ENCODE data around the gene STX16.
"Not testable (repeated sequence)": the region's sequence is repeated elsewhere in the genome, so short reads cannot be mapped to it uniquely, and the experiment has no call there.

The STX16 gene

DNA sequence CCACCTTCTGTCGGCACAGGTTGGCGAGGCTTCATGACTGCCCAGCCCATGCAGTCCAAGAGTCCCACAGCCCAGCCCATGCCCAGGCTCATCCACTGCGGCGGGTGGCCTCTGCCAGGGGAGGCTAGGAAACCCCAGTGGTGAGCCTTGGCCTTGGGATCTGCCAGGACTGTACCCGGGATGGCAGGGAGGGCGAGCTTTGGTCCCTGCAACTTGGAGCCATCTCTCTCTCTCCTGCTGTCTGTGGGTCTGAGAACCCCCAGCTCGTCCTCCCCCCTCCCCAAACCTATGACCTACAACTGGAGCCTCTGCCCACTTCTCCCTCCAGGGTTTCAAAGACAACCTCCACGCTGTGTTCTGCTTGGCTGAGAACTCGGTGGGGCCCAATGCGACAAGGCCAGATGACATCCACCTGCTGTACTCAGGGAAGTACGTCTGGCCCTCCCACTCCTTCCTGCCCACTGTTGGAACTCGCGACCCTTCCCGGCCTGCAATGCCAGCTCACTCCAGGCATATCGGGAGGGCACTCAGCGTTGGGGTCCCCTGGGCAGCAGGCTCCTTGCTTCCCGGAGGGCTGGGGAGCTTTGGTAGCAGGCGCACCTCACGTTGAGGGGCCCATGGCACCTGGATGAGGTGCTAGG lies 61.2 kb downstream of the STX16 start:
- DNase-seq, result no peak

DNA sequence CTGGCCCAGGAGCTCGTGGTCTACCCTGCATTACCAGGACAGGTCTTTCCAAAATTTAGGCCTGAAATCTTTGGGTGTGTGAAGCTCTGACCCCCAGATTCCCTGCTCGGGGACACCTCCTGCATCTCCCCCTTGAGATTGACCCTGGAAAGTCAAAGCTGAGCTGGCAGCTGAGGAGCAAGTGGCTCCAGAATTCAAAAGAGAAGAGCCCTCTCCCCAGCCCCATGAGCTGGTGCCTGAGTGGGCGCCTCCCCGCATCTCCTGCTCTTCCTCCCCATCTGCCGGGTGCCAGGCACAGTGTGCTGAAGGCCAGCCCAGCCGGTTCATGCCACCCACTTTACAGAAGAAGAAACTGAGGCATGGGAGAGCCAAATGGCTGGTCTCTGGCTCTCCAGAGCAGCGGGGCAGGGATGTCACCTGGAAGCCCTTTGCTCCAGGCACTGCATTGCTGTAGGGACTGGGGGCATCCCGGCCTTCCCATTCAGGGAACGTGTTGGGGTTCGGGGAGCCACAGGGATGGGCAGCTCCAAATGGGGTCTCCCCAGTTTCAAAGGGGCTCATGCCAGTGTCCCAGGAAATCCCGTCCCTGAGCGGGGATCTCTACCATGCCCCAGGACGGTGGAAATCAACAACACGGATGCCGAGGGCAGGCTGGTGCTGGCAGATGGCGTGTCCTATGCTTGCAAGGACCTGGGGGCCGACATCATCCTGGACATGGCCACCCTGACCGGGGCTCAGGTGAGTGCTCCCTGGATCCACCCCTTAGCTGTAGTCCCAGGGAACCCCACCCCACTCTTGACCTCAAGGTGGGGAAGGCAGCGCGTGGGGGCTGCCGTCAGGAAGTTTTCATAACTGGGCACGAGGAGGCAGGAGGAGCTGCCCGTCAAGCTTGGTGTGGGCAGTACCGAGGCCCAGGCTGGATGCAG lies 62.0 kb downstream of the STX16 start:
- DNase-seq, result no peak

DNA sequence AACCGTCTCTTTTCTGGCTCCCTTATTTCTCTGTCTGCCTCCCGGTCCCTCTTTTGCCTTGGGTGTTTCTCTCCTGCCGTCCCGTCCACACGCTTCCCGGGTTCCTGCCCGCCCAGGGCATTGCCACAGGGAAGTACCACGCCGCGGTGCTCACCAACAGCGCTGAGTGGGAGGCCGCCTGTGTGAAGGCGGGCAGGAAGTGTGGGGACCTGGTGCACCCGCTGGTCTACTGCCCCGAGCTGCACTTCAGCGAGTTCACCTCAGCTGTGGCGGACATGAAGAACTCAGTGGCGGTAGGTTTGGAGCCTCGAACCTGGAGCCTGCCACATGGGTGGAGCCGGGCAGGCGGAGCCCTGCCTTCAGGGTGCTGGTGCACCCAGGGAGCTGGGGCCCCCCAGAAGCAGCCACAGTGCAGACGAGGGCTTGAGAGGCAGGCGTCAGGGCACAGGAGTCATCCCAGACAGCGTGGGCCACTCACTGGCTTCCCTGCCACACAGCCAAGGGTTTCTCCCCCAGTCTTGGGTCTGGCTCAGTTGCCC lies 62.8 kb downstream of the STX16 start:
- DNase-seq, result no peak

DNA sequence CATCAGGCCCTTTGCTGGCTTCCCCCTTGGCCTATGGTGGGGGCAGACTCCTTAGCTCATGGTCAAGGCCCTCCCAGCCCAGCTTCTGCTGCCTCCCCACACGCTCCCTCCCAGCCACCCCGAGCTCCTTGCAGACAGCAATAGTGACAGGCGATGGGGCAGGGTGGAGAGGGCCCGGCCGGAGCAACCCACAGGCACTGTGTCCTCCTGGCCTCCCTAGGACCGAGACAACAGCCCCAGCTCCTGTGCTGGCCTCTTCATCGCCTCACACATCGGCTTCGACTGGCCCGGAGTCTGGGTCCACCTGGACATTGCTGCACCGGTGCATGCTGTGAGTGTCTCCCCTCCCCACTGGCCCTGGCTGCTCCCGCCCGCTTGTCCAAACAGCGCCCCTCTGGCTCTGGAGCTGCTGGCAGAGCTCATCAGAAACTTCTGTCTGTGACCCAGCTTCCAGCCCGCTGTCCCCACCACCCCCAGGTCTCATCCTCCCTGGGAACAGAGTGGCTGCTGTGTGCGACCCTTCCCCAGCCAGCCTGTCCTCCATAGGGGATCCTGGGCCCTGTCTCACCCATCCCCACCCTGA lies 63.3 kb downstream of the STX16 start:
- no peak for DNase-seq

DNA sequence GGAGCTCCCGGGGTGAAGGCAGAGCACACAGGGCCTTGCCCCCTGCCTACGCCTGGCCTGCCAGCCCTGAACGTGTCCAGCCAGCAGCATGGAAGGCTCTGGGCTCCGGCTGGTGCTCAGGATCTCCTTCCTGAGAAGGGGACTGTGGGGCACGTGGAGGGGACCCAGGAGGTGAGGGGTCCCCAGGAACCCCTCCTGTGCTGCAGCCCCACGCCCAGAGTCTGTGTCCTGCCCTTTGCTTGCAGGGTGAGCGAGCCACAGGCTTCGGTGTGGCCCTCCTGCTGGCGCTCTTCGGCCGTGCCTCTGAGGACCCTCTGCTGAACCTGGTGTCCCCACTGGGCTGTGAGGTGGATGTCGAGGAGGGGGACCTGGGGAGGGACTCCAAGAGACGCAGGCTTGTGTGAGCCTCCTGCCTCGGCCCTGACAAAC lies 63.9 kb downstream of the STX16 start:
- no peak for DNase-seq

DNA sequence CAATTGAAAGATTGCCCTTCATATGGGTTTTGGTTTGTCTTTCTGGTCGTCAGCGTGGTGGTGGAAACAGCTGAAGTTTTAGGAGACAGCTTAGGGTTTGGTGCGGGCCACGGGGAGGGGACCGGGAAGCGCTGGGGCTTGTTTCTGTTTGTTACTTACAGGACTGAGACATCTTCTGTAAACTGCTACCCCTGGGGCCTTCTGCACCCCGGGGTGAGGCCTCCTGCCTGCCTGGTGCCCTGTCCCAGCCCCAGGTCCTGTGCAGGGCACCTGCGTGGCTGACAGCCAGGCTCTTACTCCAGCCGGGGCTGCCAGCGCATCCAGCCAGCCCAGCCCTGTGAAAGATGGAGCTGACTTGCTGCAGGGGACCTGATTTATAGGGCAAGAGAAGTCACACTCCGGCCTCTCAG lies 64.3 kb downstream of the STX16 start:
- no peak for DNase-seq

DNA sequence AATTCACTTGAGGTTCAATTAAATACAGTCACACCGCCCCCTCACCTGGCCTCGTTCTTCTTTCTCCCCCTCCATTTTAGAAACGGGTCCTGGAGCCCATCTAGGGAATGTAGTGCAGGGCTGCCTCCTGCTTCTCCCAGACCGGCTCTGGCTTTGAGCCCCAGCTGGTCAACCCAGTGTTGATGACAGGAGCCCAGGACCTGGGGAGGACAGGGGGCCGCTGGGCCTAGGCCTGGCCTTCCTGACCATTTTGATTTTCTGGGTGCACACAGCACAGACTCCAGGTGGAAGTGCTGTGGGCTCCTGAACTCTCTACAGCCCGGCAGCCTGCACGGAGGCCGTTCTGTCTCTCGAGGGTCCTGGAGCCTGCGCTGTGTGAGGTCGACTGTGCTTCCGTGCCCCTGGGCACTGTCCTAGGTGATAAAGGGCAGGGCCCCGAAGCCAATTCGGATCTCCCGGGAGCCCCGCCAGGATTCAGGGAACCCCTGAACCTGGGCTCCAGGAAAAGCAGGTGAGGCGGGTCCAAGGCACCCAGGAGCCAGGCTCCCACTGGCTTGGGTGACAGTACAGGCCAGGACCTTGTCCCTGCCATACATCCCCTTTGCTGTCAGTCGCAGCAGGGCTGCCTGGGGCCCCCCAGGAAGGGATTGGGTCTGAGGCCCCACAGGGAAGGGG lies 64.9 kb downstream of the STX16 start:
- DNase-seq, result no peak

DNA sequence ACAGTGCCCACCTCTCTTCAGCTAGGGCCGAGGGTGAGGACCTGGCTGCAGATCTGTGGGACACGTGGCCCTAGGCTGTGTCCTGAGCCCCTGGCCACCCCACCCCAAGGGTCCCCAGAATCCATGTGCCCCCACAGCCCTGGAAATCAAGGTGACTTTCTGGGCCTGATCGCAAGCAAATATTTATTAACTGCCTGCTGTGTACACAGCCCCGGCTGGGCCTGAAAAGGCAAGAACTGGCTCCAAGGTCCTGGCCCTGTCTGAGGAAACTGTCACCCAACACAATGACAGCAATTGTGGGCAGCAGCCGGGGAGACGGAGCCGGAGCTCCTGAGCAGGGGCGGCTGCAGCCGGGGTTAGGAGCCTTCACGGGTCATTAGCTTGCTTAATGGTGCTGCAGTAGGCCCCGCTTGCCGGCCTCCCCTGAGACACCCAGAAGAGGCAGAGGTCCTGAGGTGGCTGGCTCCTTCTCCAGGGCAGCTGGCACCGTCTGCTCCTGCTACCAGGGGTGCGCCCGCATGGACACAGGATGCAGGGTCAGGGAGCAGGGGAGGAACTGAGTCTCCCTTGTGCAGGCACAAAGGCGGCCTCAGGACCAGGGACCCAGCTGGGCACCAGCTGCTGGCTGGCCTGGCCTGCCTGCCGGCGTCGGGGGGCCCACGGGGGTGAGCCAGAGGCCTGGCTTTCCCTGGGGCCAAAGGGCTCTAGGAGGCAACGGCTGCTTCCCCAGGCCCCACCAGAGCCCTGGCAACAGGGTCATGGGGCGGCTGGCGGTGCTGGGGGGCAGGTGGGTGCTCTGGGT lies 65.6 kb downstream of the STX16 start:
- no peak for DNase-seq

DNA sequence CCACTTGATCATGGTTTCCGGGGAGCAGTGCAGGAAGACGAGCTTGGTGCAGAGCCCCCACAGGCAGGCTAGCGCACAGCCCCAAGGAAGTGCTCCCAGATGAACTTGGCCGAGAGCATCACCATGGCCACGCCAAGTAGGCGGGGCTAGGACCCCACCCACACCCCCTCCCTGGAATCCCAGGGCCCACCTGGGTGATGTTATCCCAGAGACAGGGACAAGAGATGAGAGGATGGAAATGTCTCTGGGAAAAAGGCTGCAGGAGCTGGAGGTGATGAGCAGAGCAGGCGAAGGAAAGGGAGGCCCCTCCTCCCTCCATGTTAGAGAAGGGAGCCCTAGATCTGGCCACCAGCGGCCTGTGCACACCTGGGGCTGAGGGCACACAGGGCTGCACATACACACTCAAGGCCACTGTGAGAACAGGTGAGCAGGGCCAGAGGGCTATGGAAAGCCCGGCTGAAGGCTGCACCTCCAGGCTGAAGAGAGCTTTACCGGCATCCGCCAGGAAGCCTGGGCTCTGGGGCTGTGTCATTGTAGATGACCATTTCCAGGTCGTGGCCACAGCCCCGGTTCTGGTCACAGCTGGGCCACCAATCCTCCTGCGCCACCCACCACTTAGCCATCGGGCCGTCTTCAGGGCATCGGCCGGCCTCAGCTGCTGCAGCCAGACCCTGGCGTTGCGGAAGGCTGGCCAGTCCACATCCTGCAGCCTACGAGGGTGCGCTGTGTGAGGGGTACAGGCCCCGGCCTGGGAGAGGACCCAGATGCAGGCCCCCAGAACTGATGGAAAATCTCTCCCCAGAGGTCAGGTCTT lies 66.4 kb downstream of the STX16 start:
- no peak for DNase-seq

DNA sequence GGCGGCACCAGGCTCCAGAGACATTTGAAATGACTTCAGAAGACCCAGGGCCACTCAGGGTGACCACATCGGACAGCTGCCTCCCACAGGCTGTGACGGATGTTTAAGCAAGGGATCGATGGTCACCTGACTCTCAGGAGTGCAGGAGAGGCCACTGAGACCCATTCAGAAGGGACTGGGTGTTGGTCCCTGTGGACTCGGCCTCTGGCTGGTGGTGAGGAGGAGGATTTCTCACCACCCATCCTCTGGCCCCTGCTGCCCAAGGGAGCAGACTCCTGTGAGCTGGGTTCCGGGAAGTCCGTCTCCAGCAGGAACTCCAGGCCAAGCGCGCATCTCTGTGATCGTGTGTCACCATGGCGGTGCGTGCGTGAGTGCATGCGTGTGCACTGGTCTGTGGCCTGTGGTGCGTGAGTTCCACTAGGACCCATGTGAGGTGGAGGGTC lies 67.1 kb downstream of the STX16 start:
- DNase-seq, result no peak

DNA sequence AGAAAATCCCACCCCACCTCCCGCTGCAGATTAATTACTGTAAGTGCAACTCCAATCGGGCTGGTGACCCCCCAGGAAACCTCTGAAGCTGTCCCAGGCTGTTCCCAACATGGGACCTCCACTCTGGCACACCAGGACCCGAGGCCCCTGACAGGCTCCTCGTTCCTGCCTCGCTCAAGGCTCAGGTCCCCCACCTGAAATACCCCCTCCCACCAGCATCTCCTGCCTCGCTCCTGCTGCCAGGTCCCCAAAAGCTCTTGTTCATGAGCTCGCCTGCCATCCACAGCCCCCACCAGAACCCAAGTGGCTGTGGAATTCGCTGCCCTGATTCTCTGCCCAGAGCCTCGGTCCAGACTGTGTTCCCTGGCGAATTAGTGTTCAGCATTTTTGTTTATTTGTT lies 67.6 kb downstream of the STX16 start:
- DNase-seq, result no peak

DNA sequence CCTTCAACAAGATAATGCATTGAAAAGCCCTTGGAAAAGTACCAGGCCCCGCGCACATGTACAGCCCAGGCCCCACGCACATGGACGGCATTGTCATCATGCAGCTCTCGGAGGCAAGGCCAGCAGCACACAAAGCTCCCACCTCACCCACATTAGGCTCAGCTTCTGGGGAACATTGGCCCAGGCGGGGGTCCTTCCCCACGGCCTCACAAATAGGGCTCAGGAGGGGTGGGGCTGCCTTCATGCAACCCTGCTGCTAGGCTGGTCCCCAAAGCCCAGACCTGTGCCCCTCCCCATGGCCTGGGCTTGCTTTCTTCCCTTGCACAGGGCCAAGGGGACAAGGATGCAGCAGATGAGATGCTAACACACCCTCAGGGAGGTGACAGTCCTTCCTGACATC lies 68.2 kb downstream of the STX16 start:
- DNase-seq, result no peak

DNA sequence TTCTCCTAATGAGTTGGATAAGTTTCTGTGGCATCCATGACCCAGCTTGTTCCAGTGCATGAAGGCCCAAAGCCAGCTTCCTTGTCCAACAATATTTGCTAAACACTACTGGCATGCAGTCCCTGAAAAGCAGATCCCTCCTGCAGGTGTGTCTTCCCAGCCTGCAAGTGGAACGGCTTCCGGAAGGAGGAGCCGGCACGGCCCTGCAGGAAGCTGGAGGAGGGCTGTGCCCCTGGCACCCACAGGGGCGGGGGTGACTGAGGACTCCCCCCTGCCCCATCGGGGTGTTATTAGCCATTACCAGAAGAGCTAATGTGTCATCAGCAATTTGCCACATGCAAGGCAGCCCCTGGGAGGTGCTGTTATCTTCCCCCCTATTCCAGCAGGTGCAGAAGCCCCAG lies 68.9 kb downstream of the STX16 start:
- no peak for DNase-seq

DNA sequence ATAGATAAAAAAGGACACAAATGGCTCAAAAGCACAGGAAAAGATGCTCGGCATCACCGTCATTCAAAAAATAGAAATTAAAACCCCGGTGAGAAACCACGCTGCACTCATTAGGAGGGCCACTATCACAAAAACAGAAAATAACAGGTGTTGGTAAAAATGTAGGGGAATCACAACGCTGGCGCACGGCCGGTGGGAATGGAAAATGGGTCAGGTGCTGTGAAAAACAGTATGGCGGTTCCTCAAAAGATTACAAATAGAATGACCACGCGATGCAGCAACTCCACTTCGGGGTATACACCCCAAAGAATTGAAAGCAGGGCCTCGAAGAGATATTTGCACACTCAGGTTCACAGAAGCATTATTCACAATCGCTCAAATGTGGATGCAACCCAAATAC lies 69.8 kb downstream of the STX16 start:
- no peak for DNase-seq

DNA sequence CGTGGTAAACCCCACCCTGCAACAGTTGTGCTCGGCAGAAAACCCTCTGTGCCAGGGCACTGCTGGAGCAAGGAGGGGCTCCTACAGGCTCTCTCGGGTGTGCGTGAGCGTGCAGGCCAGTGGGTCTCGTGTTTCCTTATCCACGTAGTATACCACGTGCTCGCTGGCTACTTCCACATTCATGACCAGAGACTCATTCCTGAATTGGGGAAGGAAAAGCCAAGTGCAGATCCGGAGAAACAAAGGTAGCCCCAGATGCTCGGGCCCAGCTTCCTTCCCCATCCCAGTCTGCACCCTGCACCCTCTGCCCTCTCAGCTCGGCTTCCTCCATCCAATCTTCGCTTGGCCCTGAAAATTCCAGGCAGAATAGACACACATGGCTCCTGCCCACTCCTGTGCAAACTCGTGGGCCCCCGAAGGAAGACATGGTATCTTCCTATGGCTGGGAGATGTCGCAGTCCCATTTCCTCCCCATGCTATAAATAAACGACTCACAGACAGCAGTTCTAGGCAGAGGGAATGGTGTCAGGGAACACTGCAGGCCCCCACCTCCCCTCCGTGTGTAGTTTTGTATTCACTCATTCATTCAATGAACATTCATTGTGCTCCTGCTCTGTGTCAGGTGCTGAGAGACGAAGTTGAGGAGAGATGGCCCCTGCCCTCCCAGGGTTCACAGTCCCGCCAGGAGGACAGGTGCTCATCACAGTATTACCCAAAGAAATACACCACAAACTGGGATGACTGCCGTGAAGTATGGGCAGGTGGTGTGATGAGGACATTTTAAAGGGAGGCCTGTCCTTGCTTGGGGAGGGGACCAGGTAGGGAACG lies 71.1 kb downstream of the STX16 start:
- no peak for DNase-seq

DNA sequence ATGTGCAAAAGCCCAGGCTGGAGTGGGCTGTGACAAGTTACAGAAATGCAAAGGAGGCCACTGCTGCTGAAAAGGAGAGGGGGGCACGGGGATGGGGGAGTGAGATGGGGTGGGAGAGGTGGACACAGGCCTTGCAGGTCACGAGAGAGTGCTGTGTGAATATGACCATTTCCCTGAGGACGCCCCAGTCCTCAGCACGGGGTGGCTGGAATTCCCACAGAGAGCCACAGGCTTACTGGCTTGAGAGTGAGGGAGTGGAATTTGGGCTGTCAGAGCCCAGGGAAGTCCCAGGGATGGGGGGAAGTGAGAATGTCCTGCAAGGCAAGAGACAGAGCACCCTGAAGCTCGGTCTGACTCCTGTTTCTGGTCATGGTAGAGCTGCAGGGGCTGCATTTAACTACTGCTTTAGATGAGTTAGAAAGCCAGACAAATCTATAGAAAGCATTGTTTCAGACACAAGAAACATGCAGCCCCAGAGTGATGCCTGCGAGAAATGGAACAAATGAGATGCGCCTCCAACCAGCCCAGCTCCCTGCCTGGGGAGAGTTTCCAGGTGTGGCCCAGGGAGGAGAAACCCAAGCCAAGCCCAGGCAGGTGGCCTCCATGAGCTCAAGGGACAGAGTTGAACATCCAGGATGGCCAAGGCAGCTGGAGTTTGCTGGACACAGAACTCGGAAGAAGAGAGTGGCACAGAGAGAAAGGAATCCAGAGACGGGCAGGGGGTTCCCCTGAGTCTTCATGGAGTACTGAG lies 72.0 kb downstream of the STX16 start:
- DNase-seq, result no peak

DNA sequence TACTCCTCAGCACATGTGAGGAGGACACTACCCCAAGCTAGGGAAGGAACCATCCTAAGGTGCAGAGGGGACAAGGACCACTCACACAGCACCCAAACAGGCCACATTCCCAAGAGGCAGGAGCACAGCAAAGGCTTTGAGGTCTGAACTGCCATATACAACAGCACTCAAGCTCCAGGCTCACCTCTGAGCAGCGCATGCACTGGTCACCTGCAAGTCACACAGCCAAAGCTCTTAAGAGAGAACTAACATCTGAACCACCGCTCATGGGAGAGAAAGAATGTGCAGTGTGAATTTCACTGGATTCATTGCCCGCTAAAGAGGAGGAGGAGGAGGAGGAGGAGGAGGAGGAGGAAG lies 72.5 kb downstream of the STX16 start:
- DNase-seq, result no peak

DNA sequence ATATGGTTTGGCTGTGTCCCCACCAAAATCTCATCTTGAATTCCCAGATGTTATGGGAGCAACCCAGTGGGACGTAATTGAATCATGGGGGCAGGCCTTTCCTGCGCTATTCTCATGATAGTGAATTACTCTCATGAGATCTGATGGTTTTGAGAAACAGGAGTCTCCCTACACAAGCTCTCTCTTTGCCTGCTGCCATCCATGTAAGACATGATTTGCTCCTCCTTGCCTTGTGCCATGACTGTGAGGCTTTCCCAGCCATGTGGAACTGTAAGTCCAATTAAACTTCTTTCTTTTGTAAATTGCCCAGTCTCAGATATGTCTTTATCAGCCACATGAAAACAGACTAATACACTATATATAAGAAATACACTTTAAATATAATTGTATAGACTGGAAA lies 75.1 kb downstream of the STX16 start:
- DNase-seq, result not testable (repeated sequence)
